ENCODE measurements around the gene CXorf38. TPM values are rescaled to one million over a fixed set of nuclear protein-coding genes. Genes with fewer than 3 reads are reported as not detected.
"Not testable (repeated sequence)": the region's sequence is repeated elsewhere in the genome, so short reads cannot be mapped to it uniquely, and the experiment has no call there.

Gene CXorf38
- total and polyA plus RNA-seq, 5 donors from 2014 or later: 26.0 to 36.9 (median 35.1) TPM

DNA sequence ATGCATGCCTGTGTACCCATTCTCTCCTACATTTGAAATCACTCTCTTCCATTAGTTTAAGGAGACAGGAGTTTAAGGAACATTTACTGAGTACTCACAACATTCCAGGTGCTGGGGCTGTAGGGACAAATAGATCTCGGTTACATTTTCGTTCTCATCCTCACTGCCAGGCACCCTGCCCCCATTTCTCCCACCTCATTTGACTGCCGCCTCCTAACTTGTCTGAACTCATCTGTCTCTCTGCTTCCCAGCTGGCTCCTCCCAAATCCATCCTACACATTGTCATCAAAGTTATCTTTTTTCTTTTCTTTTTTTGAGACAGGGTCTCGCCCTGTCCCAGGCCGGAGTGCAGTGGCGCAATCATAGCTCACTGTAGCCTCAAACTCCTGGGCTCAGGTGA lies 43.9 kb downstream of the CXorf38 start:
- no peak overlapping the region for H3K27ac ChIP-seq (ENCODE audit: insufficient read depth, low read length, poor library complexity, severe bottlenecking)
- Mint-ChIP-seq H3K9me3 (peaks cover 0 to 2% (median 0%) of the 10 kb centered on the region in 7 donors), H3K27ac (no peak overlapping the region), H3K4me3 (no peak overlapping the region), H3K4me1 (peaks cover 0 to 4% (median 0%) of the 10 kb centered on the region in 4 donors), H3K27me3 (no peaks in the 10 kb centered on the region), H3K36me3 (peaks cover 17% of the 10 kb centered on the region)
- H3K27me3 ChIP-seq (ENCODE audit: control insufficient read depth, insufficient read depth, low read length): no peaks in the 10 kb centered on the region
- no peak overlapping the region for H3K4me3 ChIP-seq (ENCODE audit: low read depth, low read length)
- no peak for DNase-seq
- H3K4me1 ChIP-seq (ENCODE audit: control insufficient read depth, insufficient read depth, low read length, poor library complexity, severe bottlenecking): no peaks in the 10 kb centered on the region
- no peaks in the 10 kb centered on the region for H3K9me3 ChIP-seq (ENCODE audit: control insufficient read depth in 2 of 2, low read length in 2 of 2)
- peaks cover 39% of the 10 kb centered on the region for H3K36me3 ChIP-seq (ENCODE audit: control insufficient read depth, insufficient read depth, low read length)
- ATAC-seq (ENCODE audit: low read depth in 2 of 2): no peak

DNA sequence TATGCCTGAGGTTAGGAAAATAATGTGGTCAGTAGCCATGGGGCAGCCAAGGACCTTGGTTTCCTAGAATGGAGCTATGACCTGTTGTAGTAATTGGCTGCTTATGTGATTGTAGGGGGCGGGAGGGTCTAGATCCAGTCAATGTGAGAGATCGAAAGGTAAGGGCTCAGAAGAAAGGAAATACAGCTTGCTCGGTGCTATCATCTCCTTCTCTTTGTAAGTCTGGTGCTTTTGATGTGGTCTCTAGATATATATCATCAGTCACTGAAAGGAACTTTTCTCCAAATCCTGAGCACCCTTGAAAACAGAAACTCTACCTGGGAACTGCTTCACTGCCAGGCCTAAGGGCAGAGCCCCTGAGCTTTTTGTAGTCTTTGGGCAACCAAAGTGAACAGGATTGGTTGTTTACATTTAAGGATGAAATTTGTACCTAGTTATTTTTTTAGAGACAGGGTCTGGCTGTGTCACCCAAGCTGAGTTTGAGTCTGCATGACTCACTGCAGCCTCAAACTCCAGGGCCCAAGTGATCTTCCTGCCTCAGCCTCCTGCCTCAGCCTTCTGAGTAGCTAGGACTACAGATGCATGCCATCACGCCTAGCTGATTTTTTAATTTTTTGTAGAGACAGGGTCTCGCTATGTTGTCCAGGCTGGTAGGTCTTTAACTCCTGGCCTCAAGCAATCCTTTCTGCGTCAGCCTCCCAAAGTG lies 57.6 kb downstream of the CXorf38 start:
- ATAC-seq (ENCODE audit: low read depth in 2 of 2) (peak; percentile 86), DNase-seq (peak in 2 of 3 donors; percentile 32 to 60)
- Histone ChIP-seq H3K36me3 (ENCODE audit: control insufficient read depth, insufficient read depth, low read length) (peaks cover 16% of the 10 kb centered on the region), H3K27ac (ENCODE audit: insufficient read depth, low read length, poor library complexity, severe bottlenecking) (peak overlapping the region; percentile 51)
- not testable (repeated sequence) for H3K27me3 Mint-ChIP-seq; H3K27me3 ChIP-seq (ENCODE audit: control insufficient read depth, insufficient read depth, low read length); H3K4me1 ChIP-seq (ENCODE audit: control insufficient read depth, insufficient read depth, low read length, poor library complexity, severe bottlenecking); H3K9me3 Mint-ChIP-seq; H3K36me3 Mint-ChIP-seq; H3K4me3 ChIP-seq (ENCODE audit: low read depth, low read length); H3K9me3 ChIP-seq (ENCODE audit: control insufficient read depth in 2 of 2, low read length in 2 of 2)
- Mint-ChIP-seq H3K4me1 (peaks cover 11 to 34% (median 20%) of the 10 kb centered on the region in 4 donors), H3K4me3 (peak overlapping the region in 3 of 4 donors; percentile 4 to 51 (median 8)), H3K27ac (peak overlapping the region; percentile 2 to 76 (median 74))

DNA sequence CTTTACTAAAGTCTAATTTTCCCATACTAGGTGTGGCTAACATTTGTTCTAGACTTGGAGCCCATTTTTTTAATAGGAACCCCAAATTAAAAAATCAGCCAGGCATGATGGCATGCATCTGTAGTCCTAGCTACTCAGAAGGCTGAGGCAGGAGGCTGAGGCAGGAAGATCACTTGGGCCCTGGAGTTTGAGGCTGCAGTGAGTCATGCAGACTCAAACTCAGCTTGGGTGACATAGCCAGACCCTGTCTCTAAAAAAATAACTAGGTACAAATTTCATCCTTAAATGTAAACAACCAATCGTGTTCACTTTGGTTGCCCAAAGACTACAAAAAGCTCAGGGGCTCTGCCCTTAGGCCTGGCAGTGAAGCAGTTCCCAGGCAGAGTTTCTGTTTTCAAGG lies 59.7 kb downstream of the CXorf38 start:
- Mint-ChIP-seq H3K27ac (peak overlapping the region in 2 of 3 donors; percentile 21 to 31), H3K4me1 (peaks cover 17 to 46% (median 29%) of the 10 kb centered on the region in 4 donors)
- H3K9me3 Mint-ChIP-seq; DNase-seq; H3K36me3 Mint-ChIP-seq; H3K27me3 ChIP-seq (ENCODE audit: control insufficient read depth, insufficient read depth, low read length); H3K9me3 ChIP-seq (ENCODE audit: control insufficient read depth in 2 of 2, low read length in 2 of 2); H3K27me3 Mint-ChIP-seq; H3K4me3 Mint-ChIP-seq; H3K4me1 ChIP-seq (ENCODE audit: control insufficient read depth, insufficient read depth, low read length, poor library complexity, severe bottlenecking); H3K4me3 ChIP-seq (ENCODE audit: low read depth, low read length): not testable (repeated sequence)
- Histone ChIP-seq H3K36me3 (ENCODE audit: control insufficient read depth, insufficient read depth, low read length) (peaks cover 16% of the 10 kb centered on the region), H3K27ac (ENCODE audit: insufficient read depth, low read length, poor library complexity, severe bottlenecking) (peak overlapping the region; percentile 14)
- peak in 1 of 2 donors; percentile 22 for ATAC-seq (ENCODE audit: low read depth in 2 of 2)

DNA sequence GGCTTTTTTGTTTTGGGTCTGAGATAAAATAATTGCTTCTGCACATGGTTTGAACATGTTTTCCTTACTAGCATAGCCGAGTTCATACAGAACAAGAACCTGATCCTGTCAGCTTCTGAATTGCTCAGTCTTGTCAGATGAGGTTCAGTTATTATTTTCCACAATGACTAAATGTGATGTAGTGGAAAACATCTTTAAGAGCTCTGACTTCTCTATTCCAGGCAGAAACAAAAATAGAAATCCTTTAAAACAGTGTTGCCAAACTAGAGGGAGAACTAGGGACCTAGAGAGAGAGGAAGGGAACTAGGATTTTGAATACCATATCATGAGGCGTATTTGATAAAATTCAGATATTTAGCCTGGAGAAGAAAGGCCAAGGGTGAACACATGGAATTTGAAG lies 64.5 kb downstream of the CXorf38 start:
- H3K4me3 Mint-ChIP-seq: peak overlapping the region; percentile 19 to 90 (median 60)
- H3K36me3 Mint-ChIP-seq: no peaks in the 10 kb centered on the region
- H3K27ac Mint-ChIP-seq: peak overlapping the region in 1 of 3 donors; percentile 1
- Histone ChIP-seq H3K27ac (ENCODE audit: insufficient read depth, low read length, poor library complexity, severe bottlenecking) (no peak overlapping the region), H3K27me3 (ENCODE audit: control insufficient read depth, insufficient read depth, low read length) (no peaks in the 10 kb centered on the region), H3K4me3 (ENCODE audit: low read depth, low read length) (peak overlapping the region; percentile 34), H3K9me3 (ENCODE audit: control insufficient read depth in 2 of 2, low read length in 2 of 2) (no peaks in the 10 kb centered on the region), H3K4me1 (ENCODE audit: control insufficient read depth, insufficient read depth, low read length, poor library complexity, severe bottlenecking) (peaks cover 14% of the 10 kb centered on the region), H3K36me3 (ENCODE audit: control insufficient read depth, insufficient read depth, low read length) (no peaks in the 10 kb centered on the region)
- ATAC-seq (ENCODE audit: low read depth in 2 of 2): no peak
- peaks cover 14 to 48% (median 28%) of the 10 kb centered on the region in 4 donors for H3K4me1 Mint-ChIP-seq
- H3K9me3 Mint-ChIP-seq: no peaks in the 10 kb centered on the region
- H3K27me3 Mint-ChIP-seq: no peaks in the 10 kb centered on the region
- DNase-seq: no peak

DNA sequence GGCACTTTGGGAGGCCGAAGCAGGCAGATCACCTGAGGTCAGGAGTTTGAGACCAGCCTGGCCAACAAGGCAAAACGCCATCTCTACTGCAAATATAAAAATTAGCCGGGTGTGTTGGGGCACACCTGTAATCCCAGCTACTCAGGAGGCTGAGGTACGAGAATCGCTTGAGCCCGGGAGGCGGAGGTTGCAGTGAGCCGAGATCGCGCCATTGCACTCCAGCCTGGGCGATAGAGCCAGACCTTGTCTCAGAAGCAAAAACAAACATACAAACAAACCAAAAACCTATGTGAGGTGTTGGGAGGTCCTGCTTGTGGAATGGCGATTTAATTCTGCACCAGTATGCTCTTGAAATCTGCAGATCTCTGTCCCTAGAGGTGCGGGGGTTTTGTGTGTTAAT lies 65.2 kb downstream of the CXorf38 start:
- Mint-ChIP-seq H3K4me1 (peaks cover 14 to 44% (median 26%) of the 10 kb centered on the region in 4 donors), H3K27ac (peak overlapping the region in 1 of 3 donors; percentile 96), H3K4me3 (peak overlapping the region in 3 of 4 donors; percentile 53 to 98 (median 90))
- H3K9me3 ChIP-seq (ENCODE audit: control insufficient read depth in 2 of 2, low read length in 2 of 2); H3K9me3 Mint-ChIP-seq; H3K27me3 ChIP-seq (ENCODE audit: control insufficient read depth, insufficient read depth, low read length); DNase-seq; H3K27ac ChIP-seq (ENCODE audit: insufficient read depth, low read length, poor library complexity, severe bottlenecking); H3K36me3 Mint-ChIP-seq; H3K36me3 ChIP-seq (ENCODE audit: control insufficient read depth, insufficient read depth, low read length); ATAC-seq (ENCODE audit: low read depth in 2 of 2); H3K27me3 Mint-ChIP-seq: not testable (repeated sequence)
- Histone ChIP-seq H3K4me1 (ENCODE audit: control insufficient read depth, insufficient read depth, low read length, poor library complexity, severe bottlenecking) (peaks cover 14% of the 10 kb centered on the region), H3K4me3 (ENCODE audit: low read depth, low read length) (peak overlapping the region; percentile 34)

DNA sequence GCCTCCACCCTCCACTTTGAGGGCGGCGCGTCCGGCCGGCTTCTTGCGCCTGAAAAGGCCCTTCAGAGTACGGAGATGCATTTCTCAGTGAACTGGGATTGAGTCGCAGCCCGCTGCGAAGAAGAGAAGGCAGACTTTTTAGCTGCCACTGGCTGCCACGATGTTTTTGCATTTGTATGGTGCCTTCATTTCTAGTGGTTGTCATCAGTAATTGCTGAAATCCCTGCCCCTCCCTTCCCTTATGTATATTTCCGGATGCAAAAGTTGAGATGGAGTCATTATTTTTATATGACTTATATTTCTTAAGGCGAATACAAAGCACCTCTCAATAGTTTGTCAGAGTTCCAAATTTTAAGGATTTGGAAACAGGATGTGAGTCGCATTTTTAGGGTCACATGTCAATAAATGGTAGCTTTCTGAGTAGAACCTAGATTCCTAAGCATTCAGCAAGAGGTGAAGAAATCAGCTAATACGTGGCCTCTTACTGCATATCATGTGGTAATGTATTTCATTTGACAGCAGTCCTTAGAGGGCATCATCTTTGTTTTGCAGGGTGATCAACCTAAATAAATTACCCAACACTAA lies 65.9 kb downstream of the CXorf38 start:
- H3K27me3 Mint-ChIP-seq: no peaks in the 10 kb centered on the region
- H3K9me3 Mint-ChIP-seq: no peaks in the 10 kb centered on the region
- Histone ChIP-seq H3K4me3 (ENCODE audit: low read depth, low read length) (peak overlapping the region; percentile 84), H3K27me3 (ENCODE audit: control insufficient read depth, insufficient read depth, low read length) (no peaks in the 10 kb centered on the region), H3K36me3 (ENCODE audit: control insufficient read depth, insufficient read depth, low read length) (no peaks in the 10 kb centered on the region), H3K4me1 (ENCODE audit: control insufficient read depth, insufficient read depth, low read length, poor library complexity, severe bottlenecking) (peaks cover 14% of the 10 kb centered on the region), H3K27ac (ENCODE audit: insufficient read depth, low read length, poor library complexity, severe bottlenecking) (peak overlapping the region; percentile 88), H3K9me3 (ENCODE audit: control insufficient read depth in 2 of 2, low read length in 2 of 2) (no peaks in the 10 kb centered on the region)
- peak overlapping the region in 2 of 3 donors; percentile 82 to 96 for H3K27ac Mint-ChIP-seq
- peak overlapping the region; percentile 86 to 98 (median 90) for H3K4me3 Mint-ChIP-seq
- peak; percentile 1 to 58 (median 48) for DNase-seq
- no peak for ATAC-seq (ENCODE audit: low read depth in 2 of 2)
- no peaks in the 10 kb centered on the region for H3K36me3 Mint-ChIP-seq
- peaks cover 14 to 43% (median 26%) of the 10 kb centered on the region in 4 donors for H3K4me1 Mint-ChIP-seq

DNA sequence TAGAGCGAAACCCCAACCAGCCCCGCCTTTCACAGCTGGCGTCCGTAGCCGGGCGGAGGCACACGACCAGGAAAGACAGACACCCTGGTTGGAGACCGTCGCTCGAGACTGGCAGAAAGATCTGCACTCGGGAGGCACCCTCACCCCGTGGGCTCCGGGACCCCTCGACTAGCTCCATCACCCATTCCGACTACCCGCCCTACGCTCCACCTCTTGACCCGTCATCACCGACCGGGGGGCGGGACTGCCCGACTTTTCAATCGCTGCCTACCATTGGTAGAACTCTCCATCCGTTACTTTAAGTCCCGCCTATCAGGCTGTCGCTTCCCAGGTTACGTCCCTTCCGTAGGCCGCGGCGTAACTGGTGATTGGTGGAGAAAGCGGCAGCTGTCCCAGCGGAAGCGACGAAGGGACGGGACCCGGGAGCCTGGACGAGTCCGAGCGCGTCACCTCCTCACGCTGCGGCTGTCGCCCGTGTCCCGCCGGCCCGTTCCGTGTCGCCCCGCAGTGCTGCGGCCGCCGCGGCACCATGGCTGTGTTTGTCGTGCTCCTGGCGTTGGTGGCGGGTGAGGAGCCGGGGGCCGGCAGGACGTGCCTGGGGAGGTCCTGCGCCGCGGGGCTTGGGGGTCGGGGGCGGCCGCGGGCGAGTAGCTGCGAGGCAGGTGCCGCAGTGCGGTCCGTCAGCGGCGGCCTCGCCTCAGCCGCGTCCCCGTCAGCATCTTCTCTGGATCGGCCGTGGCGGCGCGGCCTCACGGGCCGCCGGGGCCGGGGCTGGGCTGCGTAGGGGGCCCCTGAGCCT lies 66.6 kb downstream of the CXorf38 start, which contains the start of gene ATP6AP2:
Gene ATP6AP2 (plus strand): TSS at position 434 of the 799 bp plus-strand sequence. CDS start 96 bp downstream, at position 530.
- peak within 1 kb of the TSS; percentile 83 to 97 (median 96) for H3K27ac Mint-ChIP-seq
- H3K27me3 ChIP-seq (ENCODE audit: control insufficient read depth, insufficient read depth, low read length): no peaks in the 10 kb centered on the region
- H3K4me1 ChIP-seq (ENCODE audit: control insufficient read depth, insufficient read depth, low read length, poor library complexity, severe bottlenecking): peaks cover 14% of the 10 kb centered on the region
- no peaks in the 10 kb centered on the region for H3K36me3 Mint-ChIP-seq
- peak; percentile 86 to 94 (median 89) for DNase-seq
- peak within 1 kb of the TSS; percentile 95 to 98 (median 96) for H3K4me3 Mint-ChIP-seq
- peaks cover 14 to 37% (median 21%) of the 10 kb centered on the region in 4 donors for H3K4me1 Mint-ChIP-seq
- no peaks in the 10 kb centered on the region for H3K27me3 Mint-ChIP-seq
- H3K9me3 Mint-ChIP-seq: no peaks in the 10 kb centered on the region
- H3K9me3 ChIP-seq (ENCODE audit: control insufficient read depth in 2 of 2, low read length in 2 of 2): no peaks in the 10 kb centered on the region
- peak; percentile 97 for ATAC-seq (ENCODE audit: low read depth in 2 of 2)
- no peaks in the 10 kb centered on the region for H3K36me3 ChIP-seq (ENCODE audit: control insufficient read depth, insufficient read depth, low read length)
- H3K4me3 ChIP-seq (ENCODE audit: low read depth, low read length): peak within 1 kb of the TSS; percentile 84
- H3K27ac ChIP-seq (ENCODE audit: insufficient read depth, low read length, poor library complexity, severe bottlenecking): peak within 1 kb of the TSS; percentile 88
